Measurements from ENCODE around the gene SPOCK1. TPM values are rescaled to one million over a fixed set of nuclear protein-coding genes. Genes with fewer than 3 reads are reported as not detected.

Gene SPOCK1
- total and polyA plus RNA-seq, 2 donors (not counting 3 experiments of a cell fraction or from before 2014, with no cell fraction given): 144 to 280 TPM

DNA sequence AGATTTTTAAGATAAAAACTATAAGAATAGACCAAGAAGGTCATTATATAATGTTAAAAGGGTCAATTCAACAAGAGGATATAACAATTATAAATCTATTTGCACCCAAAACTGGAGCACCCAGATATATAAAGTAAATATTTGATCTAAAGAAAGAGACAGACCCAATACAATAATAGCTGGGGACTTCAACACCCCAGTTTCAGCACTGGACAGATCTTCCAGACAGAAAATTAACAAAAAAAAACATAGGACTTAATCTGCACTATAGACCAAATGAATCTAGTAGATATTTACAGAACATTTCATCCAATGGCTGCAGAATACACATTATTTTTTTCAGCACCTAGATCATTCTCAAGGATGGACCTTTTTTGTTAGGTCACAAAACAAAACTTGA, 331.9 kb downstream of the SPOCK1 start:
- Histone ChIP-seq H3K27me3 (ENCODE audit: control insufficient read depth in 2 of 2, insufficient read depth in 2 of 2, low read length in 2 of 2) (no peaks in the 10 kb centered on the region), H3K79me2 (ENCODE audit: control insufficient read depth, insufficient read depth, low read length) (peaks cover 20% of the 10 kb centered on the region), H3K4me3 (replicated peaks in 1 of 3; ENCODE audit: insufficient read depth in 1 of 3, low read depth in 1 of 3, low read length in 3 of 3) (no peak overlapping the region), H3K9me3 (replicated peaks; ENCODE audit: control insufficient read depth, insufficient read depth, low read length) (no peaks in the 10 kb centered on the region), H3K9ac (replicated peaks; ENCODE audit: extremely low read depth, insufficient read depth, low read length) (no peak overlapping the region), H3K9me1 (replicated peaks; ENCODE audit: control insufficient read depth, extremely low read depth, insufficient read depth, low read length) (no peaks in the 10 kb centered on the region), H4K20me1 (replicated peaks; ENCODE audit: control insufficient read depth, extremely low read depth, insufficient read depth, low read length) (no peaks in the 10 kb centered on the region), H3K36me3 (ENCODE audit: control insufficient read depth in 2 of 2, extremely low read depth in 1 of 2, insufficient read depth in 2 of 2, low read length in 2 of 2) (no peaks in the 10 kb centered on the region), H3K27ac (ENCODE audit: insufficient read depth, low read depth, low read length) (no peak overlapping the region), H3K4me2 (ENCODE audit: insufficient read depth, low read length) (no peak overlapping the region), H2AFZ (ENCODE audit: low read depth, low read length) (no peak overlapping the region), H3K4me1 (ENCODE audit: control insufficient read depth, extremely low read depth, insufficient read depth, low read length) (no peaks in the 10 kb centered on the region)
- dilution Hi-C loops (cut with MboI; ENCODE audit: extremely low pct_ligation_motif_present, low sequenced_read_pairs): no loop called here
- TF ChIP-seq EZH2 (IDR thresholded peaks at IDR 0.05; ENCODE audit: borderline replicate concordance, low read depth, low read length, severe bottlenecking) (no peak), POLR2A (IDR thresholded peaks at IDR 0.05; ENCODE audit: low read depth, low read length) (no peak), MYC (IDR thresholded peaks at IDR 0.05; ENCODE audit: low read depth, low read length) (no peak)
- DNase-seq (ENCODE audit: low read depth, low spot score): no peak
- no TSS peak for BruUV-seq (replicated peaks)
- ChIA-PET CTCF (no interaction called here), POLR2A (no interaction called here)
- intact Hi-C loops (cut with micrococcal nuclease): no loop called here
- no peak for FAIRE-seq

DNA sequence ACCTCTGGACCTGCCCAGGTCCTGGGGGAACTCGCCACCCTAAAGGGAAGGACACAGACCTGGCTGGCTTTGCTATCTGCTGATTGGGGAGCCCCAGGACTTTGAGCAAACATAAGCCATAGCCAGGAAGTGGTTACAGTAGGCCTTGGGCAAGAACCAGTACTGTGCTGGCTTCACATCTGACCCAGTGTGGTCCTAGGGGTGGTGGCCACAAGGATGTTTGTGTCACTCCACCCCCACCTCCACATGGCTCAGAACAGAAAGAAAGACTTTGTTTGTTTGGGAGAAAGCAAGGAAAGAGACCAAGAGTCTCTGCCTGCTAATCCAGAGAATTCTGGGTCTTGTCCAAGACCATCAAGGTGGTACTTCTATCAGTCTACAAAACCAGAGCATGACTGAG, 334.2 kb downstream of the SPOCK1 start:
- no TSS peak for BruUV-seq (replicated peaks)
- H3K9me1 ChIP-seq (replicated peaks; ENCODE audit: control insufficient read depth, extremely low read depth, insufficient read depth, low read length): no peaks in the 10 kb centered on the region
- no peak overlapping the region for H3K4me2 ChIP-seq (ENCODE audit: insufficient read depth, low read length)
- intact Hi-C loops (cut with micrococcal nuclease) (no loop called here), dilution Hi-C loops (cut with MboI; ENCODE audit: extremely low pct_ligation_motif_present, low sequenced_read_pairs) (no loop called here)
- FAIRE-seq (no peak), DNase-seq (ENCODE audit: low read depth, low spot score) (no peak)
- H4K20me1 ChIP-seq (replicated peaks; ENCODE audit: control insufficient read depth, extremely low read depth, insufficient read depth, low read length): no peaks in the 10 kb centered on the region
- peaks cover 14% of the 10 kb centered on the region for H3K79me2 ChIP-seq (ENCODE audit: control insufficient read depth, insufficient read depth, low read length)
- H3K36me3 ChIP-seq (ENCODE audit: control insufficient read depth in 2 of 2, extremely low read depth in 1 of 2, insufficient read depth in 2 of 2, low read length in 2 of 2): no peaks in the 10 kb centered on the region
- no peaks in the 10 kb centered on the region for H3K4me1 ChIP-seq (ENCODE audit: control insufficient read depth, extremely low read depth, insufficient read depth, low read length)
- TF ChIP-seq MYC (IDR thresholded peaks at IDR 0.05; ENCODE audit: low read depth, low read length): no peak
- TF ChIP-seq GATA2 (IDR thresholded peaks at IDR 0.05; ENCODE audit: insufficient read depth, insufficient read length, low read depth, low read length): no peak
- TF ChIP-seq, protein P1, sequence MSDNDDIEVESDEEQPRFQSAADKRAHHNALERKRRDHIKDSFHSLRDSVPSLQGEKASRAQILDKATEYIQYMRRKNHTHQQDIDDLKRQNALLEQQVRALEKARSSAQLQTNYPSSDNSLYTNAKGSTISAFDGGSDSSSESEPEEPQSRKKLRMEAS (IDR thresholded peaks at IDR 0.05; ENCODE audit: insufficient read depth, insufficient read length): no peak
- no peak for TF ChIP-seq JUN (IDR thresholded peaks at IDR 0.05; ENCODE audit: borderline replicate concordance, insufficient read depth, insufficient read length, low read depth)
- TF ChIP-seq, protein P2, sequence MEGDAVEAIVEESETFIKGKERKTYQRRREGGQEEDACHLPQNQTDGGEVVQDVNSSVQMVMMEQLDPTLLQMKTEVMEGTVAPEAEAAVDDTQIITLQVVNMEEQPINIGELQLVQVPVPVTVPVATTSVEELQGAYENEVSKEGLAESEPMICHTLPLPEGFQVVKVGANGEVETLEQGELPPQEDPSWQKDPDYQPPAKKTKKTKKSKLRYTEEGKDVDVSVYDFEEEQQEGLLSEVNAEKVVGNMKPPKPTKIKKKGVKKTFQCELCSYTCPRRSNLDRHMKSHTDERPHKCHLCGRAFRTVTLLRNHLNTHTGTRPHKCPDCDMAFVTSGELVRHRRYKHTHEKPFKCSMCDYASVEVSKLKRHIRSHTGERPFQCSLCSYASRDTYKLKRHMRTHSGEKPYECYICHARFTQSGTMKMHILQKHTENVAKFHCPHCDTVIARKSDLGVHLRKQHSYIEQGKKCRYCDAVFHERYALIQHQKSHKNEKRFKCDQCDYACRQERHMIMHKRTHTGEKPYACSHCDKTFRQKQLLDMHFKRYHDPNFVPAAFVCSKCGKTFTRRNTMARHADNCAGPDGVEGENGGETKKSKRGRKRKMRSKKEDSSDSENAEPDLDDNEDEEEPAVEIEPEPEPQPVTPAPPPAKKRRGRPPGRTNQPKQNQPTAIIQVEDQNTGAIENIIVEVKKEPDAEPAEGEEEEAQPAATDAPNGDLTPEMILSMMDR (IDR thresholded peaks at IDR 0.05; ENCODE audit: extremely low read depth in 1 of 2, insufficient read depth in 1 of 2, low read depth in 1 of 2, low read length in 2 of 2): no peak
- TF ChIP-seq FOS (IDR thresholded peaks at IDR 0.05; ENCODE audit: borderline replicate concordance, insufficient read depth, low read length): no peak
- no peak overlapping the region for H3K27ac ChIP-seq (ENCODE audit: insufficient read depth, low read depth, low read length)
- H3K9ac ChIP-seq (replicated peaks; ENCODE audit: extremely low read depth, insufficient read depth, low read length): no peak overlapping the region
- H3K27me3 ChIP-seq (ENCODE audit: control insufficient read depth in 2 of 2, insufficient read depth in 2 of 2, low read length in 2 of 2): no peaks in the 10 kb centered on the region
- ChIA-PET POLR2A (no interaction called here), CTCF (no interaction called here)
- H3K9me3 ChIP-seq (replicated peaks; ENCODE audit: control insufficient read depth, insufficient read depth, low read length): no peaks in the 10 kb centered on the region
- H3K4me3 ChIP-seq (replicated peaks in 1 of 3; ENCODE audit: insufficient read depth in 1 of 3, low read depth in 1 of 3, low read length in 3 of 3): no peak overlapping the region
- no peak overlapping the region for H2AFZ ChIP-seq (ENCODE audit: low read depth, low read length)

All from endothelial cell of umbilical vein (primary cell).